ENCODE results near the gene GOLGA8G.
"Not testable (repeated sequence)": the region's sequence is repeated elsewhere in the genome, so short reads cannot be mapped to it uniquely, and the experiment has no call there.

Gene GOLGA8G, protein sequence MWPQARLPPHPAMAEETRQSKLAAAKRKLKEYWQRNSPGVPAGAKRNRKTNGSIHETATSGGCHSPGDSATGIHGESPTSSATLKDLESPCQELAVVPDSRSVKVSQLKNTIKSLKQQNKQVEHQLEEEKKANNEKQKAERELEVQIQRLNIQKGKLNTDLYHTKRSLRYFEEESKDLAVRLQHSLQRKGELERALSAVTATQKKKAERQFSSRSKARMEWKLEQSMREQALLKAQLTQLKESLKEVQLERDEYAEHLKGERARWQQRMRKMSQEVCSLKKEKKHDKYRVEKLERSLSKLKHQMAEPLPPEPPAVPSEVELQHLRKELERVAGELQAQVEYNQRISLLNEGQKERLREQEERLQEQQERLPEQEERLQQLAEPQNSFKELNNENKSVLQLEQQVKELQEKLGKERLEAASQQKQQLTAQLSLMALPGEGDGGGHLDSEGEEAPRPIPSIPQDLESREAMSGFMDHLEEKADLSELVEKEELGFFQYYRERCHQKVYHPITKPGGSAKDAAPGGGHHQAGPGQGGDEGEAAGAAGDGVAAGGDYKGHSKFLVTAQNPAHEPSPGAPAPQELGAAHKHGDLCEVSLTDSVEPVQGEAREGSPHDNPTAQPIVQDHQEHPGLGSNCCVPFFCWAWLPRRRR
- 0 to 1.5 (median 0) reads per million in 9 experiments for total RNA-seq

- not testable (repeated sequence) for ATAC-seq (replicated peaks); H3K27me3 Mint-ChIP-seq; H3K4me3 Mint-ChIP-seq; H3K4me1 Mint-ChIP-seq (ENCODE audit: low read depth in 2 of 2); H3K36me3 Mint-ChIP-seq (ENCODE audit: insufficient read depth); DNase-seq; H3K9me3 Mint-ChIP-seq; H3K27ac Mint-ChIP-seq
Measured at GRCh38 chr15:28532954-28533353, at the start of gene GOLGA8G. TSS of gene GOLGA8G (minus strand) at chr15:28532971. CDS start at chr15:28532909, 62 bp downstream.

GRCh38 chr15:28573351-28573750 is 40.6 kb upstream of the GOLGA8G start:
- not testable (repeated sequence) for H3K9me3 Mint-ChIP-seq; DNase-seq; H3K27ac Mint-ChIP-seq; ATAC-seq (replicated peaks); H3K36me3 Mint-ChIP-seq (ENCODE audit: insufficient read depth); H3K4me1 Mint-ChIP-seq (ENCODE audit: low read depth in 2 of 2); H3K4me3 Mint-ChIP-seq; H3K27me3 Mint-ChIP-seq

DNA sequence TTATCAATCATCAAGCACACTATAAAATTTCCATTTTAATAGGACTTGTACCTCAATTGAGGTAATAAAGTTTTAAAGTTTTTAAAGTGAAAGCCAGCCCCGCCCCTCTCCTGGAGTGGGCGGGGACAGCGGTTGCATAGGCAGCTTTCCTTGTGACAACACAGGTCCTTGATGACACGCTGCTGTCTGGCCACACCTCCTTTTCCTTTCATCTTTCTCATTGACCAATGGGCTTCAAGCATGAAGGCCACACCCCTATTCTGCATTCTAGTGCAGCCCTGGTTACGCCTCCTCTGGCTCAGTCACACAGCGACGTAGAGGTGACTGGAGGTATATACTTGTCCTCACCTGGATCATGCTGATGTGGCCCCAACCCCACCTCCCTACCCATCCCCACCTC is 20.5 kb upstream of the GOLGA8G start, which contains the start of gene GOLGA6L25:
Gene GOLGA6L25 (plus strand): TSS at position 301 of the 400 bp plus-strand sequence. CDS start 61 bp downstream, at position 362.
- not testable (repeated sequence) for H3K4me1 Mint-ChIP-seq (ENCODE audit: low read depth in 2 of 2); ATAC-seq (replicated peaks); H3K9me3 Mint-ChIP-seq; H3K4me3 Mint-ChIP-seq; H3K27me3 Mint-ChIP-seq; DNase-seq; H3K36me3 Mint-ChIP-seq (ENCODE audit: insufficient read depth); H3K27ac Mint-ChIP-seq

GRCh38 chr15:28515208-28515607 is 17.6 kb downstream of the GOLGA8G start:
- H3K27me3 Mint-ChIP-seq; H3K9me3 Mint-ChIP-seq; H3K27ac Mint-ChIP-seq; H3K4me1 Mint-ChIP-seq (ENCODE audit: low read depth in 2 of 2); H3K4me3 Mint-ChIP-seq; H3K36me3 Mint-ChIP-seq (ENCODE audit: insufficient read depth); ATAC-seq (replicated peaks); DNase-seq: not testable (repeated sequence)

- H3K27me3 Mint-ChIP-seq; H3K4me3 Mint-ChIP-seq; H3K4me1 Mint-ChIP-seq (ENCODE audit: low read depth in 2 of 2); DNase-seq; ATAC-seq (replicated peaks); H3K9me3 Mint-ChIP-seq; H3K36me3 Mint-ChIP-seq (ENCODE audit: insufficient read depth); H3K27ac Mint-ChIP-seq: not testable (repeated sequence)
Measured at GRCh38 chr15:28514128-28514527, 18.6 kb downstream of the GOLGA8G start.

DNA sequence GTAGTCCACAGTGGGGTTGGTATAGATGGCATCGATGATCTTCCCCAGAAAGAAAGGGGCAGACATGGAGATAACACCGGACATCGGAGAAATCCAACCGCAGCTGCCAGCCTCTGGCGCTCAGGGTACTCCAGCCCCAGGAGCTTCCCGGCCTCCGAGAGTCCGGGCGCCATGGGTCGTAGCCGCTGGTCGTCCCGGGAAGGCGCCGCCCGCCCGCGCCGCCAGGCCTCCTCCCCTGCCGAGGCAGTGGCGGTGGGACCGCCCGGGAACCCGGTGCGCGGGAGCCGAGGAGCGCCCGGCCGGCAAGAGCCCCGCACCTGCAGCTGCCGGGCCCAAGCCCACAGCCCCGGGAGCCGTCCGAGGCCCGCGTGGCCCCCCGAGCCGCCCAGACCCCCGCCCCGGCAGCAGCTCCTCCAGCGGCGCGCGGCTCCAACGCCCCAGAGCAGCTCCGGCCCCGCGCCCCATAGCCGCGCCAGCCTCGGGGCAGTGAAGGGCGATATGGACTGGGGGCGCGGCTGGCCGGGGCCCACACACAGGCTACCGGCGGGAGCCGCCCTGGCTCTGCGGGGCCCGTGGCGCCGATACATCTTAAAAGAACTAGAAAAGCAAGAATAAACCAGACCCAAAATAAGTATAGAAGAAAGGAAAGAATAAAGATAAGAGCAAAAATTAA is 24.4 kb downstream of the GOLGA8G start:
- DNase-seq; H3K27ac Mint-ChIP-seq; H3K36me3 Mint-ChIP-seq (ENCODE audit: insufficient read depth); H3K27me3 Mint-ChIP-seq; ATAC-seq (replicated peaks); H3K4me1 Mint-ChIP-seq (ENCODE audit: low read depth in 2 of 2); H3K9me3 Mint-ChIP-seq; H3K4me3 Mint-ChIP-seq: not testable (repeated sequence)

DNA sequence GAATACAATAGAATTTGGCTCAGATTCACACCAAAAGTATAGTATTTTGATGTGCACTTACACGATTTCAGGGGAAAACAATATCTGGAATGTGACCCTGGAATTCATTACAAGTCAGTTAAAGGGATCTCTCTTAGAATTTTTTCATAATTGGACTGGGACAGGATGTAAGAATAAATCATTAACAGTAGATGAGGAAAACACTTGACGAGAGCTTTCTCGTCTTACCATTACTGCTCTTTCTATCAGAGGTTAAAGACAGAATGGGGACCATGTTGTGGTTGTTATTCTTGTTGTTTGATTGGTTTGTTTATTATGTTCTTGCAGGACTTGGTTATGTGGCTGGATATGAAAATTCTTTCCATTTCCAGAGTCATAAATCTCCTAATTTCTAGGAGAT is 51.4 kb downstream of the GOLGA8G start:
- ATAC-seq (replicated peaks); H3K4me3 Mint-ChIP-seq; H3K36me3 Mint-ChIP-seq (ENCODE audit: insufficient read depth): not testable (repeated sequence)

More for the DNA sequence above, 51.4 kb downstream of the GOLGA8G start:
- H3K4me1 Mint-ChIP-seq (ENCODE audit: low read depth in 2 of 2); DNase-seq; H3K9me3 Mint-ChIP-seq; H3K27me3 Mint-ChIP-seq; H3K27ac Mint-ChIP-seq: not testable (repeated sequence)
